ENCODE measurements around the gene SCAPER. TPM values are rescaled to one million over a fixed set of nuclear protein-coding genes. Genes with fewer than 3 reads are reported as not detected.
"Not testable (repeated sequence)": the region's sequence is repeated elsewhere in the genome, so short reads cannot be mapped to it uniquely, and the experiment has no call there.

The SCAPER gene
- total RNA-seq, 1 donor from 2014 or later: 29.2 TPM

GRCh38 chr15:76575274-76575673 is 329.9 kb downstream of the SCAPER start:
- no peak for DNase-seq

GRCh38 chr15:76572983-76573314 is 332.2 kb downstream of the SCAPER start:
- DNase-seq: no peak

- no peak for DNase-seq
Observed at GRCh38 chr15:76566276-76566675, 338.9 kb downstream of the SCAPER start.

- no peak for DNase-seq
Observed at GRCh38 chr15:76565366-76565765, 339.8 kb downstream of the SCAPER start.

GRCh38 chr15:76555247-76555646 is 349.9 kb downstream of the SCAPER start:
- no peak for DNase-seq

- no peak for DNase-seq
Observed at GRCh38 chr15:76553564-76553963, 351.6 kb downstream of the SCAPER start.

- DNase-seq: no peak
Observed at GRCh38 chr15:76553102-76553501, 352.0 kb downstream of the SCAPER start.

GRCh38 chr15:76546805-76547204 is 358.3 kb downstream of the SCAPER start:
- DNase-seq: no peak

GRCh38 chr15:76533995-76534394 is 371.1 kb downstream of the SCAPER start:
- DNase-seq: no peak

GRCh38 chr15:76533060-76533820 is 371.9 kb downstream of the SCAPER start:
- DNase-seq: no peak

GRCh38 chr15:76529911-76530310 is 375.2 kb downstream of the SCAPER start:
- no peak for DNase-seq

- DNase-seq: no peak
Observed at GRCh38 chr15:76526111-76526510, 379.0 kb downstream of the SCAPER start.

GRCh38 chr15:76517910-76518309 is 387.2 kb downstream of the SCAPER start:
- no peak for DNase-seq

GRCh38 chr15:76514282-76514681 is 390.9 kb downstream of the SCAPER start:
- DNase-seq: no peak

- DNase-seq: no peak
Observed at GRCh38 chr15:76512971-76513370, 392.2 kb downstream of the SCAPER start.

- DNase-seq: not testable (repeated sequence)
Observed at GRCh38 chr15:76510663-76511062, 394.5 kb downstream of the SCAPER start.

GRCh38 chr15:76503804-76504203 is 401.3 kb downstream of the SCAPER start:
- no peak for DNase-seq

GRCh38 chr15:76503121-76503520 is 402.0 kb downstream of the SCAPER start:
- DNase-seq: no peak

GRCh38 chr15:76502678-76503077 is 402.5 kb downstream of the SCAPER start:
- no peak for DNase-seq

GRCh38 chr15:76502185-76502584 is 403.0 kb downstream of the SCAPER start:
- not testable (repeated sequence) for DNase-seq

GRCh38 chr15:76501726-76502125 is 403.4 kb downstream of the SCAPER start:
- DNase-seq: no peak

- DNase-seq: no peak
Observed at GRCh38 chr15:76501011-76501410, 404.1 kb downstream of the SCAPER start.

- no peak for DNase-seq
Observed at GRCh38 chr15:76495487-76495886, 409.7 kb downstream of the SCAPER start.

GRCh38 chr15:76492538-76492937 is 412.6 kb downstream of the SCAPER start:
- DNase-seq: no peak

- DNase-seq: no peak
Observed at GRCh38 chr15:76483752-76484151, 421.4 kb downstream of the SCAPER start.

Data from skin of body (tissue), 2 donors.